ENCODE results near the gene OR5K3.

DNA sequence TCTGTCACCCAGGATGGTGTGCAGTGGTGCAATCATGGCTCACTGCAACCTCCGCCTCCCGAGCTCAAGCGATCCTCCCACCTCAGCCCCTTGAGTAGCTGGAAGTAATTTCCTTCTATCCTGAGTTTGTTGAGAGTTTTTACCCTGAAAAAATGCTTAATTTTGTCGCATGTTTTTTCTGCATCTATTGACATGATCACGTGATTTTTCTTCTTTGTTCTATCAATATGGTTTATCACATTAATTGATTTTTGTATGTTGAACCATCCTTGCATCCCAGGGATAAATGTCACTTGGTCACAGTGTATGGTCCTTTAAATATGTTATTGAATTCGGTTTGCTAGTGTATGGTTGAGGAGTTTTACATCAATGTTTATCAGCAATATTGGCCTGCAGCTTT lies 48.7 kb upstream of the OR5K3 start:
- TF ChIP-seq, protein P1, sequence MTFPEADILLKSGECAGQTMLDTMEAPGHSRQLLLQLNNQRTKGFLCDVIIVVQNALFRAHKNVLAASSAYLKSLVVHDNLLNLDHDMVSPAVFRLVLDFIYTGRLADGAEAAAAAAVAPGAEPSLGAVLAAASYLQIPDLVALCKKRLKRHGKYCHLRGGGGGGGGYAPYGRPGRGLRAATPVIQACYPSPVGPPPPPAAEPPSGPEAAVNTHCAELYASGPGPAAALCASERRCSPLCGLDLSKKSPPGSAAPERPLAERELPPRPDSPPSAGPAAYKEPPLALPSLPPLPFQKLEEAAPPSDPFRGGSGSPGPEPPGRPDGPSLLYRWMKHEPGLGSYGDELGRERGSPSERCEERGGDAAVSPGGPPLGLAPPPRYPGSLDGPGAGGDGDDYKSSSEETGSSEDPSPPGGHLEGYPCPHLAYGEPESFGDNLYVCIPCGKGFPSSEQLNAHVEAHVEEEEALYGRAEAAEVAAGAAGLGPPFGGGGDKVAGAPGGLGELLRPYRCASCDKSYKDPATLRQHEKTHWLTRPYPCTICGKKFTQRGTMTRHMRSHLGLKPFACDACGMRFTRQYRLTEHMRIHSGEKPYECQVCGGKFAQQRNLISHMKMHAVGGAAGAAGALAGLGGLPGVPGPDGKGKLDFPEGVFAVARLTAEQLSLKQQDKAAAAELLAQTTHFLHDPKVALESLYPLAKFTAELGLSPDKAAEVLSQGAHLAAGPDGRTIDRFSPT (tag by site-specific recombination; IDR thresholded peaks at IDR 0.05): no peak
- TF ChIP-seq PRDM1 (tag by site-specific recombination; IDR thresholded peaks at IDR 0.05): no peak
- no peak for TF ChIP-seq KLF7 (tag by site-specific recombination; IDR thresholded peaks at IDR 0.05; ENCODE audit: borderline replicate concordance)
- no peak for TF ChIP-seq ZNF24 (tag by site-specific recombination; IDR thresholded peaks at IDR 0.05)
- TF ChIP-seq ZNF549 (tag by site-specific recombination; IDR thresholded peaks at IDR 0.05): no peak
- TF ChIP-seq, protein P2, sequence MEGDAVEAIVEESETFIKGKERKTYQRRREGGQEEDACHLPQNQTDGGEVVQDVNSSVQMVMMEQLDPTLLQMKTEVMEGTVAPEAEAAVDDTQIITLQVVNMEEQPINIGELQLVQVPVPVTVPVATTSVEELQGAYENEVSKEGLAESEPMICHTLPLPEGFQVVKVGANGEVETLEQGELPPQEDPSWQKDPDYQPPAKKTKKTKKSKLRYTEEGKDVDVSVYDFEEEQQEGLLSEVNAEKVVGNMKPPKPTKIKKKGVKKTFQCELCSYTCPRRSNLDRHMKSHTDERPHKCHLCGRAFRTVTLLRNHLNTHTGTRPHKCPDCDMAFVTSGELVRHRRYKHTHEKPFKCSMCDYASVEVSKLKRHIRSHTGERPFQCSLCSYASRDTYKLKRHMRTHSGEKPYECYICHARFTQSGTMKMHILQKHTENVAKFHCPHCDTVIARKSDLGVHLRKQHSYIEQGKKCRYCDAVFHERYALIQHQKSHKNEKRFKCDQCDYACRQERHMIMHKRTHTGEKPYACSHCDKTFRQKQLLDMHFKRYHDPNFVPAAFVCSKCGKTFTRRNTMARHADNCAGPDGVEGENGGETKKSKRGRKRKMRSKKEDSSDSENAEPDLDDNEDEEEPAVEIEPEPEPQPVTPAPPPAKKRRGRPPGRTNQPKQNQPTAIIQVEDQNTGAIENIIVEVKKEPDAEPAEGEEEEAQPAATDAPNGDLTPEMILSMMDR (tag by site-specific recombination; IDR thresholded peaks at IDR 0.05): no peak
- TF ChIP-seq, protein P3, sequence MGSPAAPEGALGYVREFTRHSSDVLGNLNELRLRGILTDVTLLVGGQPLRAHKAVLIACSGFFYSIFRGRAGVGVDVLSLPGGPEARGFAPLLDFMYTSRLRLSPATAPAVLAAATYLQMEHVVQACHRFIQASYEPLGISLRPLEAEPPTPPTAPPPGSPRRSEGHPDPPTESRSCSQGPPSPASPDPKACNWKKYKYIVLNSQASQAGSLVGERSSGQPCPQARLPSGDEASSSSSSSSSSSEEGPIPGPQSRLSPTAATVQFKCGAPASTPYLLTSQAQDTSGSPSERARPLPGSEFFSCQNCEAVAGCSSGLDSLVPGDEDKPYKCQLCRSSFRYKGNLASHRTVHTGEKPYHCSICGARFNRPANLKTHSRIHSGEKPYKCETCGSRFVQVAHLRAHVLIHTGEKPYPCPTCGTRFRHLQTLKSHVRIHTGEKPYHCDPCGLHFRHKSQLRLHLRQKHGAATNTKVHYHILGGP (tag by site-specific recombination; IDR thresholded peaks at IDR 0.05): no peak
- TF ChIP-seq ZNF175 (tag by site-specific recombination; IDR thresholded peaks at IDR 0.05): no peak
- no peak for TF ChIP-seq ZFP37 (tag by site-specific recombination; IDR thresholded peaks at IDR 0.05)
- TF ChIP-seq ZNF626 (tag by site-specific recombination; IDR thresholded peaks at IDR 0.05): no peak
- TF ChIP-seq ZNF701 (tag by site-specific recombination; IDR thresholded peaks at IDR 0.05): no peak
- no peak for TF ChIP-seq ZBTB8A (tag by site-specific recombination; IDR thresholded peaks at IDR 0.05)

Data from HEK293 (cell line).